ACC112 (cell line): ENCODE data around the gene RBM48.
"Not testable (repeated sequence)": the region's sequence is repeated elsewhere in the genome, so short reads cannot be mapped to it uniquely, and the experiment has no call there.

Experiments used
- H2AFZ ChIP-seq: fragments of 200-600 bp; sonication (generic); one replicate; pipeline ENCODE4 v1.6.0; 2017; ENCODE audit warnings: antibody characterized with exemption, low read length; ENCODE audit not compliant: unreplicated experiment
- H3K27ac ChIP-seq: fragments of 200-600 bp; sonication (generic); 2 replicates; pipeline ENCODE4 v1.5.1; 2014; ENCODE audit warnings: low read depth, mild to moderate bottlenecking, antibody characterized with exemption, low read length, moderate library complexity
- H3K27me3 ChIP-seq: fragments of 200-600 bp; sonication (generic); 2 replicates; pipeline ENCODE4 v1.6.1; 2014; ENCODE audit warnings: mild to moderate bottlenecking, antibody characterized with exemption, low read length, moderate library complexity, mixed read lengths; ENCODE audit not compliant: insufficient read depth
- H3K36me3 ChIP-seq: fragments of 200-600 bp; sonication (generic); 2 replicates; pipeline ENCODE4 v1.6.1; 2016; ENCODE audit warnings: mild to moderate bottlenecking, antibody characterized with exemption, low read length, moderate library complexity, mixed read lengths; ENCODE audit not compliant: insufficient read depth
- H3K4me1 ChIP-seq: fragments of 200-600 bp; sonication (generic); one replicate; pipeline ENCODE4 v1.6.1; 2016; ENCODE audit warnings: low read length, mixed read lengths; ENCODE audit not compliant: insufficient read depth, unreplicated experiment, control insufficient read depth
- H3K4me3 ChIP-seq: fragments of 200-600 bp; sonication (generic); 2 replicates; pipeline ENCODE4 v1.5.1; 2014; ENCODE audit warnings: mild to moderate bottlenecking, low read depth, low read length
- H3K79me2 ChIP-seq: fragments of 200-600 bp; sonication (generic); one replicate; pipeline ENCODE4 v1.6.0; 2016; ENCODE audit warnings: low read length; ENCODE audit not compliant: control insufficient read depth, unreplicated experiment, insufficient read depth

Gene RBM48

DNA sequence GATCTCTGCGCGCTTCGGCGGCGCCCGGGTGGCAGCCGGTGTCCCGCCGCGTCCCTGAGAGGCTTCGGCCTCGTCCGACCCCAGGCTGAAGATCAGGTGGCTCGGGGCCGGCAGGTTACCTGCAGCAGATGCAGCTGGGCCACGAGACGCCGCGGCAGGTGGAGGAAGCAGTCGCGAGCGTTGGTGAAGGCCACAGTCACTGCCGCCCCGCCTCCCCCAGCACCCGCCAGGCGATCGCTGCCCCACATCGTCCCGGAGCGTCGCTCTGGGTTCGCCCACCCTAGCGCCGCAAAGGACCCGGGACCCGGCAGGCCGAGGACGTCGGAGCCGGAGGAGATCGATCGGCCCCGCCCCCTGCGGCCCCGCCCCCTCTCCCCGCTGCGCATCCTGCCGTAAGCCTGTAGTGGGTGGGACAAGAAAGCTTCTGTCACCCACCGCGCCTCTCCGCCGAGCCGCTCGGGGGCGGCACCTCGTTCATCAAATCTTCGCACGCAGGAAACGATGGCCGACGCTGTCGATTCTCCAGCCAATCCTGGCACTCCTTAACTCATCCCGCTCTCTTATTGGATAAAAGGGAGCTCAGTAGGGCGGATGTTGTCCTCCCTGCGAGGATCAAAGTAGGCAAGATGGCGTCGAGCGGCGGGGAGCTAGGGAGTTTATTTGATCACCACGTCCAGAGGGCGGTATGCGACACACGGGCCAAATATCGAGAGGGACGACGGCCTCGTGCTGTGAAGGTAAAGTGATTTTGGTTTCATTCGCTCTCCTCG lies at the start of gene RBM48, which contains the start of gene PEX1:
TSS of gene RBM48 (plus strand) at position 608 of the 770 bp plus-strand sequence. CDS start at position 627, 19 bp downstream.
TSS of gene PEX1 (minus strand) at position 333 of the 770 bp plus-strand sequence. CDS start at position 248, 85 bp downstream.
- H3K27ac ChIP-seq, result peak within 1 kb of the TSS; percentile 51
- no peaks in the 10 kb centered on the region for H3K36me3 ChIP-seq
- peaks cover 5% of the 10 kb centered on the region for H3K4me1 ChIP-seq
- H3K27me3 ChIP-seq, result no peaks in the 10 kb centered on the region
- peak within 1 kb of the TSS; percentile 99 for H2AFZ ChIP-seq
- peaks cover 30% of the 10 kb centered on the region for H3K79me2 ChIP-seq
- peak within 1 kb of the TSS; percentile 80 for H3K4me3 ChIP-seq

GRCh38 chr7:92479146-92479545 lies 49.4 kb upstream of the RBM48 start:
- not testable (repeated sequence) for H3K27me3 ChIP-seq, H2AFZ ChIP-seq, H3K79me2 ChIP-seq, H3K4me3 ChIP-seq, H3K27ac ChIP-seq, H3K36me3 ChIP-seq, H3K4me1 ChIP-seq

DNA sequence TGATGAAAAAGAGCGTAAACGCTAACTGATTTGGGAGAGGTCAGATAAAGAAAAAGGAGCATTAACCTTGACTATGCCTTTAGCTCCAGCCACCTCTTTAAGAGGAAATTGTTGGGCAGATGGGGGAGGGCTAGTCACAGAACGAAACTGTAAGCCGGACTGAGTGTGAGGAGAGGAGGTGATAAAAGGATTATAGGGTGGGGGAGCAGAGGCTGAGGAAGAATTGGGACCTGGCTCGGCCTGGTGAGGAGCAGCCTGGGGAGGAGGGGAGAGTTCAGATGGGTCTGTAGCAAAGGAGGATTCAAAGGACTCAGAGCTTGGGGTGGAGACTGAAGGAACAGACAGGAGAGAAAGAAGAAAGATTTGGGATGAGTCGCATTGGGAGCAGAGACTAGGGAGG lies 45.0 kb upstream of the RBM48 start:
- not testable (repeated sequence) for H3K79me2 ChIP-seq, H2AFZ ChIP-seq, H3K36me3 ChIP-seq, H3K27me3 ChIP-seq, H3K4me3 ChIP-seq, H3K27ac ChIP-seq, H3K4me1 ChIP-seq

GRCh38 chr7:92484226-92484625 lies 44.4 kb upstream of the RBM48 start:
- H3K36me3 ChIP-seq, H3K27ac ChIP-seq, H3K4me3 ChIP-seq, H3K4me1 ChIP-seq, H2AFZ ChIP-seq, H3K27me3 ChIP-seq, H3K79me2 ChIP-seq: not testable (repeated sequence)

DNA sequence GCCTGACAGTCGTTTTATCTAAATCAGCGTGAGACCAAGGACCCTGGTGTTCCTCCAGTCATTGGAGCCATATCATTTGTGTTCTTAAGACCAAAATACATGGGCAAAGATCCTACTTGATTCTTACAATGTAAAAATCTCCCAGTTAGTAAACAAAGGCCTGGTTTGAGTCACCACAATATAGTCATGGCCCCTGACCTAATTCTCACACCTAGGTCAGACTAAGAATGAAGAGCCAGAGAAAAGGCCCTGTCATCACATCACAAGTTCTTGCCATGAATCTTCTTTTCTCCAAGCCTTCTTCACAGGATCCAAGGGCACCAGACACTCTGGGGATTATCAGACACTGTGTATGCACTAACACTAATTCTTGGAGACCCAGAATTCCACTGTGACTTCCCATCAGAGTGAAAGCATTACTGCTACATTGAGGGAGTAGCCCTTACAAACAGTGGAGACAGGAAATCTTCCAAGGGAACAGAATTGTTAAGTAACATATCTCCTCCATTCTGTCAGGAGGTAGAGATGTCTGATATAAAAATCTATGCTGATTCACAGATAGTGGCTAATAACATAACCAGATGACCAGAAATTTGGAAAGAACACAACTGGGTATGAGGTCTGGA lies 43.2 kb upstream of the RBM48 start:
- H3K27me3 ChIP-seq, result no peaks in the 10 kb centered on the region
- no peak overlapping the region for H2AFZ ChIP-seq
- H3K79me2 ChIP-seq, result no peaks in the 10 kb centered on the region
- H3K4me1 ChIP-seq, result no peaks in the 10 kb centered on the region
- H3K27ac ChIP-seq, result no peak overlapping the region
- peaks cover 8% of the 10 kb centered on the region for H3K36me3 ChIP-seq
- no peak overlapping the region for H3K4me3 ChIP-seq

GRCh38 chr7:92485974-92486373 lies 42.6 kb upstream of the RBM48 start:
- Histone ChIP-seq H3K27ac (no peak overlapping the region), H3K27me3 (no peaks in the 10 kb centered on the region), H3K4me3 (no peak overlapping the region), H2AFZ (no peak overlapping the region), H3K36me3 (peaks cover 8% of the 10 kb centered on the region), H3K4me1 (no peaks in the 10 kb centered on the region), H3K79me2 (no peaks in the 10 kb centered on the region)

- H3K36me3 ChIP-seq, result peaks cover 8% of the 10 kb centered on the region
Measured at GRCh38 chr7:92487804-92488203, 40.8 kb upstream of the RBM48 start.

GRCh38 chr7:92489634-92490033 lies 39.0 kb upstream of the RBM48 start:
- H2AFZ ChIP-seq, result no peak overlapping the region
- H3K27ac ChIP-seq, result no peak overlapping the region
- H3K4me1 ChIP-seq, result no peaks in the 10 kb centered on the region
- peaks cover 8% of the 10 kb centered on the region for H3K36me3 ChIP-seq
- H3K27me3 ChIP-seq, result no peaks in the 10 kb centered on the region
- no peak overlapping the region for H3K4me3 ChIP-seq
- H3K79me2 ChIP-seq, result no peaks in the 10 kb centered on the region

More at GRCh38 chr7:92487804-92488203, 40.8 kb upstream of the RBM48 start:
- Histone ChIP-seq H3K4me3 (no peak overlapping the region), H3K27ac (no peak overlapping the region), H3K27me3 (no peaks in the 10 kb centered on the region), H3K79me2 (no peaks in the 10 kb centered on the region), H2AFZ (no peak overlapping the region), H3K4me1 (no peaks in the 10 kb centered on the region)

- H2AFZ ChIP-seq, result no peak overlapping the region
- no peaks in the 10 kb centered on the region for H3K27me3 ChIP-seq
- H3K27ac ChIP-seq, result no peak overlapping the region
- peaks cover 3% of the 10 kb centered on the region for H3K4me1 ChIP-seq
- H3K36me3 ChIP-seq, result no peaks in the 10 kb centered on the region; the same call in 1 of the 2 replicates
- no peaks in the 10 kb centered on the region for H3K79me2 ChIP-seq
- no peak overlapping the region for H3K4me3 ChIP-seq
Measured at GRCh38 chr7:92496876-92497275, 31.7 kb upstream of the RBM48 start.

GRCh38 chr7:92498557-92498956 lies 30.0 kb upstream of the RBM48 start:
- Histone ChIP-seq H3K27ac (no peak overlapping the region), H3K79me2 (no peaks in the 10 kb centered on the region), H3K36me3 (no peaks in the 10 kb centered on the region), H2AFZ (no peak overlapping the region), H3K4me3 (no peak overlapping the region), H3K27me3 (no peaks in the 10 kb centered on the region), H3K4me1 (peaks cover 3% of the 10 kb centered on the region)

DNA sequence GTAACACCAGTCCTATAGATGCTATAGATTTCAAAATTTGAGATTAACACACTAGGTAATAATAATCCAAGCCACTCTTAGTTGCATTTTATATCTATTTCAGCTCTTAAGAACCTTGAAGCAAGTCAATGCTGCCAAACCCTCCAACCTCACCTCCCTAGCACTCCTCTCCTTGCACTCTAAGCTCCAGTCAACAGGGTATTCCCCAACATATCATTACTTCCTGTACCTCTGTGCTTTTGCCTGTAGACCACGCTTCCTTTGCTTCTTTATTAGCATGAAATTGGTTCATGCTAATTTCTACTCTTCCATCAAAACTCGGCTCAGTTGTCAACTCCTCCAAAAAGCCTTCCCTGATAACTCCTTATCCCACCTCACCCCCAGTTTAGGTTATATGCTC lies 24.8 kb upstream of the RBM48 start:
- Histone ChIP-seq H3K27ac (no peak overlapping the region), H3K36me3 (no peaks in the 10 kb centered on the region), H2AFZ (no peak overlapping the region), H3K4me1 (no peaks in the 10 kb centered on the region), H3K4me3 (no peak overlapping the region), H3K79me2 (no peaks in the 10 kb centered on the region), H3K27me3 (no peaks in the 10 kb centered on the region)
